ENCODE results near the gene LINGO1. TPM values are rescaled to one million over a fixed set of nuclear protein-coding genes. Genes with fewer than 3 reads are reported as not detected.

Gene LINGO1
- total RNA-seq, 4 donors from 2014 or later, result 0.83 to 2.2 (median 1.0) TPM; not detected in 1

GRCh38 chr15:77592758-77593157, 40.0 kb downstream of the LINGO1 start:
- DNase-seq (ENCODE audit: extremely low spot score), result no peak
- H3K9me3 ChIP-seq, result no peaks in the 10 kb centered on the region
- WGBS, result 50% methylated on average over 2 of the region's 3 CpGs
- no peaks in the 10 kb centered on the region for H3K36me3 ChIP-seq
- no peaks in the 10 kb centered on the region for H3K27me3 ChIP-seq
- H3K27ac ChIP-seq (replicated peaks in 1 of 4), result no peak overlapping the region
- intact Hi-C loops (cut with DNase I), result no loop called here
- TF ChIP-seq POLR2A (IDR thresholded peaks at IDR 0.05; ENCODE audit: low read depth) (no peak), POLR2AphosphoS5 (IDR thresholded peaks at IDR 0.05) (no peak), CTCF (IDR thresholded peaks at IDR 0.05) (no peak), EP300 (IDR thresholded peaks at IDR 0.05) (no peak)
- no peak overlapping the region for H3K4me3 ChIP-seq
- H3K4me1 ChIP-seq, result no peaks in the 10 kb centered on the region

GRCh38 chr15:77591968-77592613, 40.6 kb downstream of the LINGO1 start:
- Histone ChIP-seq H3K9me3 (no peaks in the 10 kb centered on the region), H3K36me3 (no peaks in the 10 kb centered on the region), H3K27me3 (no peaks in the 10 kb centered on the region), H3K4me3 (no peak overlapping the region), H3K27ac (replicated peaks in 1 of 4) (no peak overlapping the region), H3K4me1 (no peaks in the 10 kb centered on the region)
- WGBS, result 80% methylated on average over 11 of the region's 13 CpGs
- TF ChIP-seq POLR2A (IDR thresholded peaks at IDR 0.05; ENCODE audit: low read depth) (no peak), CTCF (IDR thresholded peaks at IDR 0.05) (no peak), EP300 (IDR thresholded peaks at IDR 0.05) (no peak), POLR2AphosphoS5 (IDR thresholded peaks at IDR 0.05) (no peak)
- DNase-seq (ENCODE audit: extremely low spot score), result no peak
- intact Hi-C loops (cut with DNase I), result no loop called here

- Histone ChIP-seq H3K27me3 (no peaks in the 10 kb centered on the region), H3K4me1 (no peaks in the 10 kb centered on the region), H3K4me3 (no peak overlapping the region), H3K36me3 (no peaks in the 10 kb centered on the region), H3K27ac (replicated peaks in 1 of 4) (no peak overlapping the region), H3K9me3 (no peaks in the 10 kb centered on the region)
- DNase-seq (ENCODE audit: extremely low spot score), result no peak
- intact Hi-C loops (cut with DNase I), result no loop called here
- no peak for TF ChIP-seq POLR2AphosphoS5 (IDR thresholded peaks at IDR 0.05)
- no peak for TF ChIP-seq POLR2A (IDR thresholded peaks at IDR 0.05; ENCODE audit: low read depth)
- no peak for TF ChIP-seq EP300 (IDR thresholded peaks at IDR 0.05)
- no peak for TF ChIP-seq CTCF (IDR thresholded peaks at IDR 0.05)
- WGBS, result 81% methylated on average over 6 of the region's 6 CpGs
Observed at GRCh38 chr15:77589839-77590238, 42.9 kb downstream of the LINGO1 start.

- H3K36me3 ChIP-seq, result no peaks in the 10 kb centered on the region
- H3K4me1 ChIP-seq, result no peaks in the 10 kb centered on the region
- no peak overlapping the region for H3K27ac ChIP-seq (replicated peaks in 1 of 4)
- 100% methylated on average over 3 of the region's 12 CpGs for WGBS
- no peaks in the 10 kb centered on the region for H3K9me3 ChIP-seq
- no peak overlapping the region for H3K4me3 ChIP-seq
- intact Hi-C loops (cut with DNase I), result no loop called here
- no peak for DNase-seq (ENCODE audit: extremely low spot score)
- TF ChIP-seq POLR2AphosphoS5 (IDR thresholded peaks at IDR 0.05), result no peak
- no peak for TF ChIP-seq CTCF (IDR thresholded peaks at IDR 0.05)
- no peak for TF ChIP-seq EP300 (IDR thresholded peaks at IDR 0.05)
- no peak for TF ChIP-seq POLR2A (IDR thresholded peaks at IDR 0.05; ENCODE audit: low read depth)
- no peaks in the 10 kb centered on the region for H3K27me3 ChIP-seq
Observed at GRCh38 chr15:77588126-77588525, 44.6 kb downstream of the LINGO1 start.

- TF ChIP-seq EP300 (IDR thresholded peaks at IDR 0.05) (no peak), CTCF (IDR thresholded peaks at IDR 0.05) (no peak), POLR2AphosphoS5 (IDR thresholded peaks at IDR 0.05) (no peak), POLR2A (IDR thresholded peaks at IDR 0.05; ENCODE audit: low read depth) (no peak)
- no peaks in the 10 kb centered on the region for H3K9me3 ChIP-seq
- no peak overlapping the region for H3K27ac ChIP-seq (replicated peaks in 1 of 4)
- H3K4me1 ChIP-seq, result peaks cover 0 to 3% (median 0%) of the 10 kb centered on the region in 4 donors
- no peak overlapping the region for H3K4me3 ChIP-seq
- H3K36me3 ChIP-seq, result no peaks in the 10 kb centered on the region
- peaks cover 0 to 6% (median 0%) of the 10 kb centered on the region in 4 donors for H3K27me3 ChIP-seq
- DNase-seq (ENCODE audit: extremely low spot score), result no peak
- intact Hi-C loops (cut with DNase I), result no loop called here
- 78% methylated on average over 11 of the region's 11 CpGs for WGBS
Observed at GRCh38 chr15:77584691-77585090, 48.0 kb downstream of the LINGO1 start.

All from esophagus muscularis mucosa (tissue), 4 donors.